ENCODE results near the gene NEMP1.

NEMP1 gene

GRCh38 chr12:57031138-57031725 is 47.4 kb downstream of the NEMP1 start:
- Histone ChIP-seq H2AFZ (ENCODE audit: low read depth, low read length, severe bottlenecking) (no peak overlapping the region), H3F3A (ENCODE audit: insufficient read depth) (no peaks in the 10 kb centered on the region), H3K36me3 (ENCODE audit: low read length) (no peaks in the 10 kb centered on the region), H3K79me2 (ENCODE audit: insufficient read depth, low read length) (no peaks in the 10 kb centered on the region), H3K9me3 (ENCODE audit: insufficient read depth, low read length) (no peaks in the 10 kb centered on the region), H4K20me1 (ENCODE audit: low read depth, low read length) (no peaks in the 10 kb centered on the region), H3K27me3 (ENCODE audit: low read length) (no peaks in the 10 kb centered on the region), H3K4me2 (ENCODE audit: low read depth, low read length, poor library complexity, severe bottlenecking) (no peak overlapping the region), H3K4me3 (ENCODE audit: insufficient read depth, low read length, poor library complexity, severe bottlenecking) (no peak overlapping the region), H3K9ac (ENCODE audit: low read length) (no peak overlapping the region; the same call in 1 of the 2 replicates), H3K9me2 (replicated peaks; ENCODE audit: insufficient read depth, low read length) (no peaks in the 10 kb centered on the region), H3K27ac (ENCODE audit: low read depth, low read length) (no peak overlapping the region)
- TF ChIP-seq EZH2phosphoT487 (conservative IDR thresholded peaks at IDR 0.05; ENCODE audit: low read length): no peak
- TF ChIP-seq, protein P1, sequence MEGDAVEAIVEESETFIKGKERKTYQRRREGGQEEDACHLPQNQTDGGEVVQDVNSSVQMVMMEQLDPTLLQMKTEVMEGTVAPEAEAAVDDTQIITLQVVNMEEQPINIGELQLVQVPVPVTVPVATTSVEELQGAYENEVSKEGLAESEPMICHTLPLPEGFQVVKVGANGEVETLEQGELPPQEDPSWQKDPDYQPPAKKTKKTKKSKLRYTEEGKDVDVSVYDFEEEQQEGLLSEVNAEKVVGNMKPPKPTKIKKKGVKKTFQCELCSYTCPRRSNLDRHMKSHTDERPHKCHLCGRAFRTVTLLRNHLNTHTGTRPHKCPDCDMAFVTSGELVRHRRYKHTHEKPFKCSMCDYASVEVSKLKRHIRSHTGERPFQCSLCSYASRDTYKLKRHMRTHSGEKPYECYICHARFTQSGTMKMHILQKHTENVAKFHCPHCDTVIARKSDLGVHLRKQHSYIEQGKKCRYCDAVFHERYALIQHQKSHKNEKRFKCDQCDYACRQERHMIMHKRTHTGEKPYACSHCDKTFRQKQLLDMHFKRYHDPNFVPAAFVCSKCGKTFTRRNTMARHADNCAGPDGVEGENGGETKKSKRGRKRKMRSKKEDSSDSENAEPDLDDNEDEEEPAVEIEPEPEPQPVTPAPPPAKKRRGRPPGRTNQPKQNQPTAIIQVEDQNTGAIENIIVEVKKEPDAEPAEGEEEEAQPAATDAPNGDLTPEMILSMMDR (IDR thresholded peaks at IDR 0.05; ENCODE audit: insufficient read depth, low read length, poor library complexity, severe bottlenecking): peak; percentile 14

GRCh38 chr12:57029457-57029856 is 49.1 kb downstream of the NEMP1 start:
- Histone ChIP-seq H3K4me2 (ENCODE audit: low read depth, low read length, poor library complexity, severe bottlenecking) (no peak overlapping the region), H3K4me3 (ENCODE audit: insufficient read depth, low read length, poor library complexity, severe bottlenecking) (no peak overlapping the region), H4K20me1 (ENCODE audit: low read depth, low read length) (no peaks in the 10 kb centered on the region), H3K27me3 (ENCODE audit: low read length) (no peaks in the 10 kb centered on the region), H3K79me2 (ENCODE audit: insufficient read depth, low read length) (no peaks in the 10 kb centered on the region), H3K9me2 (replicated peaks; ENCODE audit: insufficient read depth, low read length) (no peaks in the 10 kb centered on the region), H2AFZ (ENCODE audit: low read depth, low read length, severe bottlenecking) (no peak overlapping the region), H3K9me3 (ENCODE audit: insufficient read depth, low read length) (no peaks in the 10 kb centered on the region), H3K9ac (ENCODE audit: low read length) (no peak overlapping the region), H3K27ac (ENCODE audit: low read depth, low read length) (no peak overlapping the region), H3K36me3 (ENCODE audit: low read length) (no peaks in the 10 kb centered on the region), H3F3A (ENCODE audit: insufficient read depth) (no peaks in the 10 kb centered on the region)
- no peak for TF ChIP-seq EZH2phosphoT487 (conservative IDR thresholded peaks at IDR 0.05; ENCODE audit: low read length)
- TF ChIP-seq, protein P1 (IDR thresholded peaks at IDR 0.05; ENCODE audit: insufficient read depth, low read length, poor library complexity, severe bottlenecking): no peak

DNA sequence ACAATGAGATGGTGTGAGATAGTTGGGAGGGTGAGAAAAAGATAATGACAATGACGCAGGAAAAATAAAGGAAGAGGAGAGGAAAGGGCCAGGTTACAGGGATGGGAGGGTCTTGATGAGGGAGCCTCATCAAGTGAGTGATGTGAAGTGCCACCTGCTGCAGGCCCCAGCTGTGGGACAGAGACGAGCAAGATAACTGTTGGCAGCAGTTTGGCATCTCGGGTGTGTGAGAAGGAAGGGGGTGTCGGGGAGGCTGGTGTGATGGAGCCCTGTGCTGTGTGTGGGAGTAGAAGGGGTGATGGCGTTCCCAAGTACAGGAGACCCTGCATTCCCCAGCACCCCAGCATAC is 50.8 kb downstream of the NEMP1 start:
- Histone ChIP-seq H3K9me2 (replicated peaks; ENCODE audit: insufficient read depth, low read length) (no peaks in the 10 kb centered on the region), H3K36me3 (ENCODE audit: low read length) (no peaks in the 10 kb centered on the region), H3F3A (ENCODE audit: insufficient read depth) (no peaks in the 10 kb centered on the region), H3K9me3 (ENCODE audit: insufficient read depth, low read length) (no peaks in the 10 kb centered on the region), H3K4me3 (ENCODE audit: insufficient read depth, low read length, poor library complexity, severe bottlenecking) (no peak overlapping the region), H3K27me3 (ENCODE audit: low read length) (no peaks in the 10 kb centered on the region), H3K79me2 (ENCODE audit: insufficient read depth, low read length) (no peaks in the 10 kb centered on the region), H3K9ac (ENCODE audit: low read length) (no peak overlapping the region), H3K4me2 (ENCODE audit: low read depth, low read length, poor library complexity, severe bottlenecking) (no peak overlapping the region), H3K27ac (ENCODE audit: low read depth, low read length) (no peak overlapping the region), H4K20me1 (ENCODE audit: low read depth, low read length) (no peaks in the 10 kb centered on the region), H2AFZ (ENCODE audit: low read depth, low read length, severe bottlenecking) (no peak overlapping the region)
- TF ChIP-seq, protein P1 (IDR thresholded peaks at IDR 0.05; ENCODE audit: insufficient read depth, low read length, poor library complexity, severe bottlenecking): no peak
- no peak for TF ChIP-seq EZH2phosphoT487 (conservative IDR thresholded peaks at IDR 0.05; ENCODE audit: low read length)

Data from SU-DHL-6 (cell line).